ENCODE data around the gene INSIG2. TPM values are rescaled to one million over a fixed set of nuclear protein-coding genes. Genes with fewer than 3 reads are reported as not detected.
"Not testable (repeated sequence)": the region's sequence is repeated elsewhere in the genome, so short reads cannot be mapped to it uniquely, and the experiment has no call there.

INSIG2 gene
- total RNA-seq, 8 experiments from 2014 or later: 5.0 to 28.9 (median 15.2) TPM

DNA sequence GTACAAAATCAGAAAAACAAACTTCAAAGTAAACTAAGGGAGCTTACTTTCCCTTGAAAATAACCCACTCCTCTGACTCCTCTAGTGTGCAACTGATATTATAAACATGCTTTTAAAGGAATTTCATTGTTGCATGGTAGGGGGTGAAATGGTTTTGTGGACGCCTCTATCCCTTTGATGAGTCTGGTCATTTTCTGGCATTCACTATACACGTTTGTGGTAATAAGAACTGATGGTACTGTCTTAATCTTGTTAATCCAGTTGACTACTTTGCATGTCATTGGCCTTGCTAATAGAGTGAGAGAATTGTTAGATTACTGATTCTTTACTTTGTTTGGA is 2.8 kb downstream of the INSIG2 start:
- Histone ChIP-seq H3K4me3 (peak overlapping the region in 1 of 5 donors; percentile 80), H3K27ac (no peak overlapping the region), H3K4me1 (replicated peaks in 1 of 2) (peaks cover 23 to 24% of the 10 kb centered on the region in 2 donors)
- in situ Hi-C loops (cut with MboI; ENCODE audit: low pct_unique_long_range_greater_than_20kb in 2 of 9, low sequenced_read_pairs in 9 of 9, unreplicated experiment in 9 of 9): no loop called here
- no peak for ATAC-seq (replicated peaks in 6 of 8)
- 57 to 100% (median 83%) methylated on average over 1 to 2 of the region's 2 CpGs; no CpG with 5 or more reads in 4 of the 10 experiments for WGBS, 10 experiments

DNA sequence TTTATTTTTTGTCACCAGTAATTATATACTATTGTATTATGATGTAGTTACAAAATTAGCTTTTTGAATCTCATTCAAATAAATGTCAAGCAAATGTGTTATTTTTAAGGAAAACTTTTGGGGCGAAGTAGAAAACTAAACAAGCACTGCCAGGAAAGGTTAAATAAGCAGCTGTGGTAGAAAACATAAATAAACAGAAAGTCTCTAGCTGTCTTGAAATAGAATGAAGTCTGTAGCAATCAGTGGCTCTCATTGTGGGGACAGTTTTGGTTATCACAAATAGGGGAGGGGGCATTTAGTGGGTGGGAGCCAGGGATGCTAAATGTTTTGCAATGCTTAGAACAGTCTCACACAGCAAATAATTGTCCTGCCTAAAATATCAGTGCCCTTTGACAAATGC is 3.4 kb downstream of the INSIG2 start:
- Histone ChIP-seq H3K27ac (no peak overlapping the region), H3K4me1 (replicated peaks in 1 of 2) (peaks cover 23 to 24% of the 10 kb centered on the region in 2 donors), H3K4me3 (no peak overlapping the region)
- ATAC-seq (replicated peaks in 6 of 8): no peak
- 63 to 100% (median 90%) methylated on average over 1 of the region's 1 CpG; no CpG with 5 or more reads in 1 of the 10 experiments for WGBS, 10 experiments
- in situ Hi-C loops (cut with MboI; ENCODE audit: low pct_unique_long_range_greater_than_20kb in 2 of 9, low sequenced_read_pairs in 9 of 9, unreplicated experiment in 9 of 9): no loop called here

DNA sequence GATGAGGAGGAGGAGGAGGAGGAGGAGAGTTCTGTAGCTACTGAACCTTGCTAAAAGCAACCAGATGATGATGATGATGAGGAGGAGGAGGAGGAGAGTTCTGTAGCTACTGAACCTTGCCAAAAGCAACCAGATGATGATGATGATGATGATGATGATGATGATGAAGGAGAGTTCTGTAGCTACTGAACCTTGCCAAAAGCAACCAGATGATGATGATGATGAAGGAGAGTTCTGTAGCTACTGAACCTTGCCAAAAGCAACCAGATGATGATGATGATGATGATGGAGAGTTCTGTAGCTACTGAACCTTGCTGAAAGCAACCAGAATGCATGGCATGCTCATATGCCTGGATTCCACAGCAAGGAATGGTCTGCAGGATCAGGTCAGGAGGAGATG is 5.8 kb downstream of the INSIG2 start:
- H3K4me3 ChIP-seq; H3K27ac ChIP-seq; ATAC-seq (replicated peaks in 6 of 8); in situ Hi-C loops (cut with MboI; ENCODE audit: low pct_unique_long_range_greater_than_20kb in 2 of 9, low sequenced_read_pairs in 9 of 9, unreplicated experiment in 9 of 9): not testable (repeated sequence)
- H3K4me1 ChIP-seq (replicated peaks in 1 of 2): peaks cover 19 to 33% of the 10 kb centered on the region in 2 donors

DNA sequence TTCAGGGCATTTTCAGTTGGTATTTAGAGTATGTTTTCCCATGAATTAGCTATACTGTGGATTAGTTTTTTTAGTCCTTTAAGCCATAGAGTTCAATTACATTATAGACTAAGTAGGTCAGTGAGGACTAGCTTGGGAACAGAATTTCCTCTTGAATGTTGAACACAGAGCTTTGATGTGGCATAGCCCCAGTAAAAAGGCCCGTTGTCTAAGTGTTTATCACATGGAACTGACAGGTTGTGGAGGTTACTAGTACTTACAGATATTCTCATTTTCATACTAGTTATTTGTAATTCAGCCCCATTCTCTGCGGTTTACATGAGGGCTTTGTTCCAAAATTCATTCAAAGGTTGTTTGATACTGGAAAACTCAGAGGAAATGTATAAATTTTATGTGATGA is 6.2 kb downstream of the INSIG2 start:
- WGBS, 10 experiments: 56 to 100% (median 89%) methylated on average over 1 to 2 of the region's 2 CpGs
- H3K4me3 ChIP-seq: no peak overlapping the region
- H3K27ac ChIP-seq: no peak overlapping the region
- in situ Hi-C loops (cut with MboI; ENCODE audit: low pct_unique_long_range_greater_than_20kb in 2 of 9, low sequenced_read_pairs in 9 of 9, unreplicated experiment in 9 of 9): no loop called here
- peaks cover 17 to 31% of the 10 kb centered on the region in 2 donors for H3K4me1 ChIP-seq (replicated peaks in 1 of 2)
- ATAC-seq (replicated peaks in 6 of 8): no peak

DNA sequence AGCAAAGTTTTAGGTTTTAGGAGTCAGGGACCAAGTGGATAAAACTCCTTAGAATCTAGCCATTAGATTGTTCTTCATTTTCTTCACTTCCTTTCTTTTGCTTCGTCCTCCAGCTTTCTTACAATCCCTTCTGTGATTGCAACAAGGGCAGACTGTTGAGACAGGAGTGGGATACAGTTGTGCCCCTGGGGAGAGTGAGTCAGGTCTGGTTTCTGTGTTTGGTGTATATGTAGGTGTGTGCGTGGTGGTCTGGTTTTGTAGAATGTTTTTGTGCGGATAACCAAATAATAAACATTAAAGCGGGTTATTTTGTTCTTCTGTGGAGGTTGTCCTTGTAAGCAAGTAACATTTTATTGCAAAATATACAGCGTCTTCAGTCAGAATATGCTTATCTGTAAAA is 7.3 kb downstream of the INSIG2 start:
- Histone ChIP-seq H3K4me1 (replicated peaks in 1 of 2) (peaks cover 13 to 26% of the 10 kb centered on the region in 2 donors), H3K27ac (no peak overlapping the region), H3K4me3 (no peak overlapping the region)
- WGBS, 10 experiments: 75 to 100% (median 92%) methylated on average over 1 to 5 of the region's 5 CpGs; no CpG with 5 or more reads in 4 of the 10 experiments
- no peak for ATAC-seq (replicated peaks in 6 of 8)
- in situ Hi-C loops (cut with MboI; ENCODE audit: low pct_unique_long_range_greater_than_20kb in 2 of 9, low sequenced_read_pairs in 9 of 9, unreplicated experiment in 9 of 9): no loop called here

DNA sequence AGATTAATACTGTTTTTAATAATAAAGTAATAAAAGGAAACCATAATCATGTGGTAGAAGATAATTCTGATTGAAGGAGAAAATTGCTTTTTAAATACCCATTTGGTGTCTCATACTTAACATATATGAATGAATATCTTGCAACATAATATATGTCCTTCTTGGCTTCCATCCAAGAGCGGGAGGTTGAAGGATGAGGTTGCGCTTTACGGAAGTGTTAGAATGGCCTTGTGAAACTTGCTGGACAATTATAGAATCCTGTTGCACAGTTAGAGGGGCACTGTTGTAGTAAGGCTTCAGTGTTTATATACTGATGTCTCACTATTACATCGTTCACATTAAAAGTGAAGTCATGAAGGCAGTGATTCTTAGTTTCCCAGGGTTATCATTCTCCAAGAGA is 9.4 kb downstream of the INSIG2 start:
- peak in 3 of 8 experiments; percentile 82 to 85 (median 84) for ATAC-seq (replicated peaks in 6 of 8)
- peaks cover 7 to 14% of the 10 kb centered on the region in 2 donors for H3K4me1 ChIP-seq (replicated peaks in 1 of 2)
- no peak overlapping the region for H3K4me3 ChIP-seq
- 77 to 100% (median 92%) methylated on average over 1 to 4 of the region's 4 CpGs; no CpG with 5 or more reads in 1 of the 10 experiments for WGBS, 10 experiments
- in situ Hi-C loops (cut with MboI; ENCODE audit: low pct_unique_long_range_greater_than_20kb in 2 of 9, low sequenced_read_pairs in 9 of 9, unreplicated experiment in 9 of 9): no loop called here
- no peak overlapping the region for H3K27ac ChIP-seq

DNA sequence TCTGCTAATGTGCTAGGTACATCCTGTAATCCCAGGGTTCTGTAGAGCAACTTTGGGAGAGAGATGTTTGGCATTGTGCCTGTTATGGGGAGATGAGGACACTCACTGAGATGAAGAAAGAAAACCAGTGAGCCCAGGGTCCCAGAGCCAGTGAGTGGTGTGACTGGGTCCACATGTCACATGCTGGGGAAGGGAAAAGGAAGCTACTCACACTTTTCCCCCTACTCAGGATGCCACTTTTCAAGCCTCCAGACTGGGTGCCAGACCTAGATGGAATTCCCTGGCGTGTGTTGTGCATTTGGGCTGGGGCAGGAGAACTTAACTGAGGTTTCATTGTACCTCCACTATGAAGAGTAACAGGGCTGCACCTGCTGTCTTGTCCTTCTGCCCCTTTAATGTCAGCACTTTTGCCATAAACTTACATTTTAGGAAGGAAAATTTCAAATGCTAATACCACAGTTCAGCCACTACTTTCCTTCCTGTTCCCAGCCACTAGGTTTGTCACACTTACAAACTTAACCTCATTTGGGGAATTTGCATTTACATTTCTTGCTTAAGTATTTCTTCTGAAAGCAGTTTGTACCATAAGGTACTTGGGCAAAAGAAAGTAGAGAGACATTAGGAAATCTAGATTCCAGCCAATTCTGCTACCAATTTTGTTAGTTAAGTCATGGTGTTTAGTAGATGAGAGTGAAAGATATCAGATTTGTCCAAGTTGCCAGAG is 10.2 kb downstream of the INSIG2 start:
- peaks cover 7 to 14% of the 10 kb centered on the region in 2 donors for H3K4me1 ChIP-seq (replicated peaks in 1 of 2)
- no peak overlapping the region for H3K4me3 ChIP-seq
- H3K27ac ChIP-seq: no peak overlapping the region
- WGBS, 10 experiments: 88 to 100% (median 100%) methylated on average over 1 of the region's 1 CpG; no CpG with 5 or more reads in 5 of the 10 experiments
- ATAC-seq (replicated peaks in 6 of 8): no peak
- in situ Hi-C loops (cut with MboI; ENCODE audit: low pct_unique_long_range_greater_than_20kb in 2 of 9, low sequenced_read_pairs in 9 of 9, unreplicated experiment in 9 of 9): no loop called here

DNA sequence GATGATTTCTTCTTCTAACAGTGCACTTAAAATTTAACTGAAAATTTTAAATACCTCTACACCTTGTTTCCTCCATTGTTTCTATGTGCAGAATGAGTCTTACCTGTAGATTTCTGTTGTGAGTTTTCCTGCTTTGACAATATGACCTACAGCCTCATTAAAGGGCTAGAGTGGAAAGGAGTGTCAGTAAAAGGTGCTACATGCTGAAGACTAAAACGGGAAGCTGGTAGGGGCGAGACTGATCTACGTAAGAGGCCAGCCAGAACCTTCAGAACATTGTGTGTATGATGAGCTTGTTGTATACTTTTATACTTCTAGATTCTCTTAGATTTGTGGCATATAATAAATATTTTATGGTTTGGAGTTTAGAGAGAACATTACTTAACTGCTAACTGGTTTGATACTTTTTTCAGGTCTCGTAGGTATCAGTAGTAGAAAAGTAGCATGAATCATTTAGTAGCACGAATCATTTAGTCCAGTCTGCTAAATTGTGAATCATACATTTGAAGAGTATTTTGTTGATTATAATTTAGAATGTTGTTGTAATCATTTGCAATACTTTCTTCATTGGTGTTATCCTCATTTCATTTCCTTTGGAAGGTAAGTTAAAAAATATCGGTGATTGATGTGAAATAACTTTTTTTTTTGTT is 14.3 kb downstream of the INSIG2 start:
- Histone ChIP-seq H3K4me1 (replicated peaks in 1 of 2) (peaks cover 0 to 6% of the 10 kb centered on the region in 2 donors), H3K27ac (no peak overlapping the region), H3K4me3 (no peak overlapping the region)
- 60 to 100% (median 88%) methylated on average over 2 to 6 of the region's 6 CpGs for WGBS, 10 experiments
- in situ Hi-C loops (cut with MboI; ENCODE audit: low pct_unique_long_range_greater_than_20kb in 2 of 9, low sequenced_read_pairs in 9 of 9, unreplicated experiment in 9 of 9): no loop called here
- ATAC-seq (replicated peaks in 6 of 8): no peak

DNA sequence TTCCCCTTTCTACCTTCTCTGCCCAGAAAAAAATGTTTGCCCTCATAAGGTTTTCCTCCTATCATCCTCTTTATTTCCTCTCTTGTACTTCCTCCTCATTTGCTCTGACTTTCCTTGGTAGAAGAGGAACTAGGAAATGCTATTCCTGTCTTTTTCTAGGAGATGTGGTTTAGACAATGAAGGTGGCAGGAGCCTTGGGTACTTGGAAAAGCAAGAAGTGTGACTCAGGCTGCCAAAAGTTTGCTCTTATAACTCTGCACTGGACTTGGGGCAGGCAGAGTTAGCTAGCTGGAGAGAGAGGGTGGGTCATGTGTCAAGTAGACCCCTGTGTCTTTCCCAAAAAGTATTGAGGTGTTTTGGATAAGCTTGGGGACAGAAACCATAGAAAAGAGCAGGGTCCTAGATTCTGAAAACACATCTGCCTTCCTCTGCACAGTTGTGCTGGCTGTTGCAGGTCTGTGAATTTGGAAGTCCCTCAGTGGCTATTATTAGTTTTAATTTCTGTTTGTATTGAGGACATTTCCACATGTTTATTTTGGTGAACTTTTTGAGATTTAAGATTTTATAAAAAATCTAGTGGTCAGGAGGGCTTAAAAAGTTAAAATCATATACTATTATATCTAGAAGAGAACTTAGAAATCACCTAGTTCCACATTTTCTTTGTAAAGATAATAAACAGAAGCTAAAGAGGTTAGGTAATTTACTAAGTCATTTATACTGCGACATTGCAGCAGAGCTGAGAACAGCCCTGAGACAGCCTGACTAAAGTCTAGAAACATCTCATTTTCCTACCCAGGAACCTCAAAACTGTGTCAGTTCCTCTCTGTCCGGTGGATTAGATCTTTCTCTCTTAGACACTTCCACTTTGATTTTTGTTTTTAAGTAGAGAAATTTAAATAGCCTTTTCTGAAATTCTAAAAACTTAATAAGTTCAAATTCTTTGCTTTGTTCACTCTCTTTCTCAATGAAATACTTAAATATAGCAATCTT is 16.0 kb downstream of the INSIG2 start:
- Histone ChIP-seq H3K27ac (no peak overlapping the region), H3K4me1 (replicated peaks in 1 of 2) (no peaks in the 10 kb centered on the region), H3K4me3 (no peak overlapping the region)
- WGBS, 10 experiments: 81 to 100% (median 100%) methylated on average over 1 to 2 of the region's 2 CpGs; no CpG with 5 or more reads in 1 of the 10 experiments
- in situ Hi-C loops (cut with MboI; ENCODE audit: low pct_unique_long_range_greater_than_20kb in 2 of 9, low sequenced_read_pairs in 9 of 9, unreplicated experiment in 9 of 9): no loop called here
- no peak for ATAC-seq (replicated peaks in 6 of 8)

DNA sequence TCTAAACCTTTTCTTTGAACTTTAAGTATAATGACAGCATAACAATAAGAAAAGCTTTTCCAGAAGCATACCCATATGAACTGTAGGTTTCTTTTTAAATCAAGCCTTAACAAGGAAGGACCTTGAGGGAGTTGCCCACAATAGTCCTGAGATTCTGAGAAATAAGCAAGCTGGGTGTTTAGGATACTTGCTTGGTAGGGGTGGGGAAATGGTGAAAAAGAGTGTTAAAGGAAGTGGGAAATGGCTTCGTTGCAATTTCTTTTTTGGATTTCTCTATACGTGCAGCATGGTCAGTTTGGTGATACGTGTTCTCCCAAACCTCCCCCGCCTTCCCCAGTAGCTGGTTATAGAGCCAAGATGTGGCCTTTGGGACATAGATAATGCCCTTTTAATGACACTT is 17.2 kb downstream of the INSIG2 start:
- no peak for ATAC-seq (replicated peaks in 6 of 8)
- in situ Hi-C loops (cut with MboI; ENCODE audit: low pct_unique_long_range_greater_than_20kb in 2 of 9, low sequenced_read_pairs in 9 of 9, unreplicated experiment in 9 of 9): no loop called here
- WGBS, 10 experiments: 80 to 94% (median 86%) methylated on average over 1 to 4 of the region's 4 CpGs; no CpG with 5 or more reads in 6 of the 10 experiments
- Histone ChIP-seq H3K4me3 (no peak overlapping the region), H3K27ac (no peak overlapping the region), H3K4me1 (replicated peaks in 1 of 2) (no peaks in the 10 kb centered on the region)

DNA sequence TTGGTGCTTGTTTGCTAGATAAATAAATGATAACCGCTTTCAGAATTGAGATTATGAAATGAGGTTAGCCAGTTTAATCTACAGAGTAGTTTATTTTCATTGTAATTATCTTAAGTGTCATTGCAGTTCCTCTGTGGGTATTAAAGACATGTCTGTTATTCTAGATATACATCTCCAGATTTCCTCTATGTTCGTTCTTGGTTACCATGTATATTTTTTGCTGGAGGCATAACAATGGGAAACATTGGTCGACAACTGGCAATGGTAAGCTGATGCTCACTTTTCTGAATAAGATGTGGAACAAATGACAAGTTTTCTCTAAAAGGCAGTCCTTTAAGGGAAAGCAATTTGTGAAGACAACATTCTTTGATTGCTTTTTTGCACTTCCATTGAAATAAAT is 18.7 kb downstream of the INSIG2 start:
- Histone ChIP-seq H3K4me3 (no peak overlapping the region), H3K27ac (no peak overlapping the region), H3K4me1 (replicated peaks in 1 of 2) (no peaks in the 10 kb centered on the region)
- WGBS, 10 experiments: 80 to 100% (median 92%) methylated on average over 2 to 3 of the region's 3 CpGs
- in situ Hi-C loops (cut with MboI; ENCODE audit: low pct_unique_long_range_greater_than_20kb in 2 of 9, low sequenced_read_pairs in 9 of 9, unreplicated experiment in 9 of 9): no loop called here
- no peak for ATAC-seq (replicated peaks in 6 of 8)

DNA sequence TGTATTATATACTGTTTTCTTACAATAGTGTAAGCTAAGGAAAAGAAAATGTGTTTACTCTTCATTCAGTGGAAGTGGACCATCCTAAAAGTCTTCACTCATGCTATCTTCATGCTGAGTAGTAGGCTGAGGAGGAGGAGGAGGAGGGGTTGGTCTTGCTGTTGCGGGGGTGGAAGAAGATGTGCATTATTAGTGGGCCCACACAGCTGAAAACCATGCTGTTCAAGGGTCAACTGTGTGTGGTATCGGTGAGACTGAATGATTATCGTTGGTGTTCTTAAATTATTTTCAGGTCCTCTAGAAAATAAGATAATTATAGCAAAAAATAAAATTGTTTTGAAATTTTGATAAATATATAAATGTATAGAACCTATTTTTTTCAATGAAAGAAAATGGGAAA is 22.0 kb downstream of the INSIG2 start:
- in situ Hi-C loops (cut with MboI; ENCODE audit: low pct_unique_long_range_greater_than_20kb in 2 of 9, low sequenced_read_pairs in 9 of 9, unreplicated experiment in 9 of 9): no loop called here
- Histone ChIP-seq H3K4me1 (replicated peaks in 1 of 2) (peaks cover 3 to 5% of the 10 kb centered on the region in 2 donors), H3K27ac (no peak overlapping the region), H3K4me3 (no peak overlapping the region)
- WGBS, 10 experiments: 60 to 100% (median 95%) methylated on average over 1 to 3 of the region's 3 CpGs
- ATAC-seq (replicated peaks in 6 of 8): no peak

DNA sequence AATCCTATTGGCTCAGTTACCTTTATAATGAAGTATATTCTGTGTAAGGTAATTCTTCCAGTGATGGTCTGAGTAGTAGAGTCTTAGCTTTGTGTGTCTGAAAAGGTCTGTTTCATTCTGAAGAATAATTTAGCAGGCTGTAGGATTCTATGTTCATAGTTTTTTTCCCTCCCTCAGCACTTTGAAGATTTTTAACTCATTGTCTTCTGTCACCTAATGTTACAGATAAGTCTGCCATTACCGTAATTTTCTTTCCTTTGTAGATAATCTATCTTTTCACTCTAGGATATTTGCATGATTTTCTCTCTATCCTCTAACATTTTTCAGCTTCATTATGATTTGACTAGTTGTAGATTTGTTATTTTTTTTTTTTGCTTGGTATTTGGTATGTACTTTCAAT is 22.7 kb downstream of the INSIG2 start:
- in situ Hi-C loops (cut with MboI; ENCODE audit: low pct_unique_long_range_greater_than_20kb in 2 of 9, low sequenced_read_pairs in 9 of 9, unreplicated experiment in 9 of 9): no loop called here
- Histone ChIP-seq H3K4me1 (replicated peaks in 1 of 2) (peaks cover 3 to 5% of the 10 kb centered on the region in 2 donors), H3K27ac (no peak overlapping the region), H3K4me3 (no peak overlapping the region)
- ATAC-seq (replicated peaks in 6 of 8): no peak
- 93 to 100% (median 100%) methylated on average over 1 of the region's 1 CpG; no CpG with 5 or more reads in 1 of the 10 experiments for WGBS, 10 experiments
